ENCODE measurements around the gene BPIFB3. TPM values are rescaled to one million over a fixed set of nuclear protein-coding genes. Genes with fewer than 3 reads are reported as not detected.

Gene BPIFB3
- total and polyA plus RNA-seq, 2 experiments from 2014 or later, result not detected

GRCh38 chr20:33059741-33060390 is 6.2 kb downstream of the BPIFB3 start (continued):
- TF ChIP-seq REST (IDR thresholded peaks at IDR 0.05; ENCODE audit: unreplicated experiment) (no peak), STAT1 (IDR thresholded peaks at IDR 0.05; ENCODE audit: unreplicated experiment) (no peak), CTCF (conservative IDR thresholded peaks at IDR 0.05; ENCODE audit: low read depth in 2 of 2) (no peak)

- Histone ChIP-seq H3K4me2 (no peak overlapping the region), H3K27me3 (ENCODE audit: insufficient read depth) (no peaks in the 10 kb centered on the region), H3K4me3 (no peak overlapping the region), H4K20me1 (replicated peaks; ENCODE audit: insufficient read depth) (no peaks in the 10 kb centered on the region), H3K27ac (ENCODE audit: low read depth) (no peak overlapping the region), H2AFZ (no peak overlapping the region; the same call in 1 of the 2 replicates), H3K79me2 (replicated peaks; ENCODE audit: insufficient read depth) (no peaks in the 10 kb centered on the region), H3K9me2 (ENCODE audit: insufficient read depth) (no peaks in the 10 kb centered on the region), H3K4me1 (ENCODE audit: insufficient read depth) (no peaks in the 10 kb centered on the region), H3K36me3 (ENCODE audit: insufficient read depth) (no peaks in the 10 kb centered on the region), H3F3A (replicated peaks; ENCODE audit: low read depth) (no peaks in the 10 kb centered on the region)
- DNase-seq (ENCODE audit: low spot score) (no peak), ATAC-seq (no peak)
- H3K27ac Mint-ChIP-seq, result no peak overlapping the region
- H3K9me3 Mint-ChIP-seq, result no peaks in the 10 kb centered on the region; the same call in 2 of the 3 replicates
- H3K4me3 Mint-ChIP-seq, result no peak overlapping the region
- TF ChIP-seq ETS1 (IDR thresholded peaks at IDR 0.05) (no peak), JUNB (IDR thresholded peaks at IDR 0.05; ENCODE audit: unreplicated experiment) (no peak), ZNF114 (CRISPR knock-in tag; IDR thresholded peaks at IDR 0.05) (no peak), CREB1 (CRISPR knock-in tag; IDR thresholded peaks at IDR 0.05; ENCODE audit: low read depth) (no peak), EZH2 (IDR thresholded peaks at IDR 0.05; ENCODE audit: low read depth, unreplicated experiment) (no peak)
- H3K27me3 Mint-ChIP-seq (ENCODE audit: insufficient read depth, low read depth, poor library complexity), result peaks cover 8% of the 10 kb centered on the region
- H3K36me3 Mint-ChIP-seq (ENCODE audit: low read depth), result no peaks in the 10 kb centered on the region
- H3K4me1 Mint-ChIP-seq, result no peaks in the 10 kb centered on the region; the same call in 2 of the 3 replicates
Observed at GRCh38 chr20:33061658-33062028, 7.9 kb downstream of the BPIFB3 start.

Measured in GM23338 (cell line).